Raji (cell line): ENCODE measurements around the gene PXT1.

ENCODE experiments used
- POLR2A ChIP-seq: IDR thresholded peaks from 2 replicates; pipeline ENCODE4 v1.6.1; 2011; ENCODE audit warnings: low read depth, low read length, control low read depth; ENCODE audit not compliant: insufficient read depth

PXT1 gene

GRCh38 chr6:36378936-36379335, 63.7 kb downstream of the PXT1 start:
- no peak for TF ChIP-seq POLR2A

GRCh38 chr6:36378243-36378920, 64.3 kb downstream of the PXT1 start:
- TF ChIP-seq POLR2A, result no peak

- TF ChIP-seq POLR2A, result no peak
Measured at GRCh38 chr6:36377594-36377993, 65.1 kb downstream of the PXT1 start.

- TF ChIP-seq POLR2A, result no peak
Measured at GRCh38 chr6:36376742-36377141, 65.9 kb downstream of the PXT1 start.

- TF ChIP-seq POLR2A, result no peak
Measured at GRCh38 chr6:36376183-36376582, 66.5 kb downstream of the PXT1 start.

- TF ChIP-seq POLR2A, result no peak
Measured at GRCh38 chr6:36375644-36376155, 67.0 kb downstream of the PXT1 start.

GRCh38 chr6:36374972-36375371, 67.7 kb downstream of the PXT1 start:
- TF ChIP-seq POLR2A, result no peak

- no peak for TF ChIP-seq POLR2A
Measured at GRCh38 chr6:36374194-36374593, 68.5 kb downstream of the PXT1 start.

- TF ChIP-seq POLR2A, result no peak
Measured at GRCh38 chr6:36373368-36374019, 69.2 kb downstream of the PXT1 start.

GRCh38 chr6:36372088-36372487, 70.6 kb downstream of the PXT1 start:
- TF ChIP-seq POLR2A, result no peak

GRCh38 chr6:36371211-36371610, 71.4 kb downstream of the PXT1 start:
- TF ChIP-seq POLR2A, result no peak

GRCh38 chr6:36370638-36371037, 72.0 kb downstream of the PXT1 start:
- no peak for TF ChIP-seq POLR2A

- TF ChIP-seq POLR2A, result no peak
Measured at GRCh38 chr6:36368921-36369865, 73.5 kb downstream of the PXT1 start.

GRCh38 chr6:36368421-36368820, 74.2 kb downstream of the PXT1 start:
- TF ChIP-seq POLR2A, result no peak

- TF ChIP-seq POLR2A, result no peak
Measured at GRCh38 chr6:36367743-36368142, 74.9 kb downstream of the PXT1 start.
